ENCODE measurements around the gene FLNB. TPM values are rescaled to one million over a fixed set of nuclear protein-coding genes. Genes with fewer than 3 reads are reported as not detected.

FLNB gene
- total RNA-seq, 1 experiment from 2014 or later, result 315 TPM

DNA sequence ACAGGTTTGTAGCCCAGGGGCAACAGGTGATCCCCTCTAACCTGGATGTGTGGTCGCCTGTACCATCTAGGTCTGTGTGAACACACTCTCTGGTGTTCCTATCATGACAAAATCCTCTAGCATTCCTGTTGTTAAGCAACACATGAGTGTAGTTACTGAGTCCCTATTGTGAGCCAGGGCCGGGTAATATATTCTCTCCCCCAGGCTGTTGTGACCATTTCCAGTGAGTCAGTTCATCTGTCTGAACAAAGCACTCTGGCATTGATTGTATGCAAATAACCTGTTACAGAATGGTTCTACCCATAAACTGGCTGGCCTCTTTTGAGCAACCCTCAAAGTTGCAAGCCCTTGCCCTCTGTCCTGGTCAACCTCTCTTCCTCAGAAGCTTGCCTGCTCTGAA is 2.6 kb upstream of the FLNB start:
- H3K4me3 Mint-ChIP-seq (ENCODE audit: unreplicated experiment), result no peak overlapping the region
- intact Hi-C loops (cut with micrococcal nuclease; ENCODE audit: unreplicated experiment), result loop anchor here (5.0 kb wide), 1 partner anchor 107 kb away; no protein-coding TSS in a partner anchor
- peaks cover 19% of the 10 kb centered on the region for H3K36me3 Mint-ChIP-seq (ENCODE audit: insufficient read depth, unreplicated experiment)
- BruUV-seq (replicated peaks), result no TSS peak
- POLR2A ChIA-PET, result no interaction called here
- no peaks in the 10 kb centered on the region for H3K9me3 Mint-ChIP-seq (ENCODE audit: unreplicated experiment)
- DNase-seq, result peak; percentile 49 to 51
- no peaks in the 10 kb centered on the region for H3K27me3 Mint-ChIP-seq (ENCODE audit: insufficient read depth, unreplicated experiment)
- peaks cover 12% of the 10 kb centered on the region for H3K4me1 Mint-ChIP-seq (ENCODE audit: low read depth, unreplicated experiment)
- CTCF ChIA-PET, result no interaction called here
- peak overlapping the region; percentile 89 for H3K27ac Mint-ChIP-seq (ENCODE audit: unreplicated experiment)
- Histone ChIP-seq H3K36me3 (ENCODE audit: control insufficient read depth, insufficient read depth, low read length) (0 out of 2 replicates have a peak, but pooled peaks cover 2% of the 10 kb centered on the region), H3K4me1 (peaks cover 56% of the 10 kb centered on the region), H3K4me3 (ENCODE audit: low read depth, low read length) (no peak overlapping the region), H3K9me3 (no peaks in the 10 kb centered on the region), H3K27me3 (replicated peaks; ENCODE audit: control insufficient read depth, insufficient read depth, low read length) (no peaks in the 10 kb centered on the region)
- TF ChIP-seq, protein P1, sequence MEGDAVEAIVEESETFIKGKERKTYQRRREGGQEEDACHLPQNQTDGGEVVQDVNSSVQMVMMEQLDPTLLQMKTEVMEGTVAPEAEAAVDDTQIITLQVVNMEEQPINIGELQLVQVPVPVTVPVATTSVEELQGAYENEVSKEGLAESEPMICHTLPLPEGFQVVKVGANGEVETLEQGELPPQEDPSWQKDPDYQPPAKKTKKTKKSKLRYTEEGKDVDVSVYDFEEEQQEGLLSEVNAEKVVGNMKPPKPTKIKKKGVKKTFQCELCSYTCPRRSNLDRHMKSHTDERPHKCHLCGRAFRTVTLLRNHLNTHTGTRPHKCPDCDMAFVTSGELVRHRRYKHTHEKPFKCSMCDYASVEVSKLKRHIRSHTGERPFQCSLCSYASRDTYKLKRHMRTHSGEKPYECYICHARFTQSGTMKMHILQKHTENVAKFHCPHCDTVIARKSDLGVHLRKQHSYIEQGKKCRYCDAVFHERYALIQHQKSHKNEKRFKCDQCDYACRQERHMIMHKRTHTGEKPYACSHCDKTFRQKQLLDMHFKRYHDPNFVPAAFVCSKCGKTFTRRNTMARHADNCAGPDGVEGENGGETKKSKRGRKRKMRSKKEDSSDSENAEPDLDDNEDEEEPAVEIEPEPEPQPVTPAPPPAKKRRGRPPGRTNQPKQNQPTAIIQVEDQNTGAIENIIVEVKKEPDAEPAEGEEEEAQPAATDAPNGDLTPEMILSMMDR (IDR thresholded peaks at IDR 0.05; ENCODE audit: insufficient read depth in 1 of 2, low read depth in 1 of 2, low read length in 1 of 2, severe bottlenecking in 1 of 2, unreplicated experiment in 1 of 2), result no peak

DNA sequence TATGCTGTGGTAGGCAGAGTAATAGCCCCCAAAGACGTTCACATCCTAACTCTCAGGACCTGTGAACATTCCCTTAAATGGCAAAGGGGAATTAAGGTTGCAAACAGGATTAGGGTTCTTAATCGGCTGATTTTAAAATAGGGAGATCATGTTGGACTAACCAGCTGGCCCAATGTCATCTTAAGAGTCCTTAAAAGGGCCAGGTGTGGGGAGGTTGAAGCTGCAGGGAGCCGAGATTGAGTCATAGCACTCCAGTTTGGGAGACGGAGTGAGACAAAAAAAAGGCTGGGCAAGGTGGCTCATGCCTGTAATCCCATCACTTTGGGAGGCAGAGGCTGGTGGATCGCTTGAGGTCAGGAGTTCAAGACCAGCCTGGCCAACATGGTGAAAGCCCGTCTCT is 1.6 kb upstream of the FLNB start:
- no peak for DNase-seq
- H3K27me3 ChIP-seq (replicated peaks; ENCODE audit: control insufficient read depth, insufficient read depth, low read length), result no peaks in the 10 kb centered on the region
- Mint-ChIP-seq H3K4me1 (ENCODE audit: low read depth, unreplicated experiment) (peaks cover 14% of the 10 kb centered on the region), H3K27ac (ENCODE audit: unreplicated experiment) (peak overlapping the region; percentile 63), H3K36me3 (ENCODE audit: insufficient read depth, unreplicated experiment) (peaks cover 29% of the 10 kb centered on the region), H3K27me3 (ENCODE audit: insufficient read depth, unreplicated experiment) (no peaks in the 10 kb centered on the region), H3K9me3 (ENCODE audit: unreplicated experiment) (no peaks in the 10 kb centered on the region), H3K4me3 (ENCODE audit: unreplicated experiment) (no peak overlapping the region)
- no TSS peak for BruUV-seq (replicated peaks)
- POLR2A ChIA-PET, result interaction anchor here (0.6 kb wide), 1 partner anchor 169 kb away, joined by 5 read pairs; no protein-coding TSS in a partner anchor
- H3K9me3 ChIP-seq, result no peaks in the 10 kb centered on the region
- TF ChIP-seq, protein P1 (IDR thresholded peaks at IDR 0.05; ENCODE audit: insufficient read depth in 1 of 2, low read depth in 1 of 2, low read length in 1 of 2, severe bottlenecking in 1 of 2, unreplicated experiment in 1 of 2), result no peak
- no peak overlapping the region for H3K4me3 ChIP-seq (ENCODE audit: low read depth, low read length)
- peaks cover 56% of the 10 kb centered on the region for H3K4me1 ChIP-seq
- intact Hi-C loops (cut with micrococcal nuclease; ENCODE audit: unreplicated experiment), result loop anchor here (5.0 kb wide), 1 partner anchor 106 kb away; no protein-coding TSS in a partner anchor
- CTCF ChIA-PET, result interaction anchor here (2.9 kb wide), 1 partner anchor 44 kb away, joined by 10 read pairs; no protein-coding TSS in a partner anchor
- H3K36me3 ChIP-seq (ENCODE audit: control insufficient read depth, insufficient read depth, low read length), result peaks cover 2% of the 10 kb centered on the region; the same call in 1 of the 2 replicates

DNA sequence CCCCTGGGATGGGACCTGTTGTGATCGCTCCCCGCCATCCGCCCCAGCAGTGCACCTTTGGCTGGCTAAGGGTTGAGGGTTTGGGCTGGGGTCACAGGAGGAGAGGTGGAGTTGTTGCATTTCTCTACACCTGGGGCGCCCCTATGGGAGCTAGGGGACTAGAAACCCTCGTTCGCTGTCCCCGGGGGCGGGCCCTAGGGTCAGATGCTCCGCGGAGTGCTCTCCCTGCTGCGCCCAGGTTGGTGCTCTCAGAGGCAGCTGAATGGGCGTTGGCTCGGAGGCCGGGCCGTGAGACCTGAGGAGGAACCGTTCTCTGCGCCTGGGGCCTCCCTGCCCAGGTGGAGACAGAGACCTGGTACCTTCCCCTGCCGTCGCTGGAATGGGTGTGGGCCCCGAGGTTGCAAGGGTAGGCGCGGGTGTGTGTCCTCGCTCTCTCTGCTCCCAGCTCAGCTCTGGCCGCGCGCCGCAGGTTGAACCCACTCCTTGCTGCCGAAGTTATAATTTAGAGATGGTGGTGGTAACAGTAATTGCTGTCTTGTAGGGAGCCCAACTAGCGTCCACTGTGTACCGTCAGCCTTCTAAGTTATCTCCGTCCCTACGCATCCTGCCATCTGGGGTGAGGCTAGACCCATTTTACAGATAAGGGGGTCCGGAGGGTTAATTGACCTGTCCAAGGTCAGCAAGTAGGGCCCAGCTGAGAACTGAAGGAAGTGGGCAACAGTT is 965 bp downstream of the FLNB start:
- TF ChIP-seq, protein P1 (IDR thresholded peaks at IDR 0.05; ENCODE audit: insufficient read depth in 1 of 2, low read depth in 1 of 2, low read length in 1 of 2, severe bottlenecking in 1 of 2, unreplicated experiment in 1 of 2), result no peak
- Histone ChIP-seq H3K27me3 (replicated peaks; ENCODE audit: control insufficient read depth, insufficient read depth, low read length) (no peaks in the 10 kb centered on the region), H3K4me1 (peaks cover 64% of the 10 kb centered on the region), H3K4me3 (ENCODE audit: low read depth, low read length) (peak overlapping the region; percentile 100), H3K36me3 (ENCODE audit: control insufficient read depth, insufficient read depth, low read length) (peaks cover 2% of the 10 kb centered on the region; the same call in 1 of the 2 replicates), H3K9me3 (no peaks in the 10 kb centered on the region)
- ChIA-PET CTCF (interaction anchor here (0.6 to 2.9 kb wide), 4 partner anchors 10 to 300 kb away, joined by 3 to 10 read pairs (median 4); no protein-coding TSS in a partner anchor), POLR2A (interaction anchor here (0.5 to 0.9 kb wide), 3 partner anchors 12 to 95 kb away, joined by 3 read pairs; no protein-coding TSS in a partner anchor)
- Mint-ChIP-seq H3K4me3 (ENCODE audit: unreplicated experiment) (peak overlapping the region; percentile 90), H3K36me3 (ENCODE audit: insufficient read depth, unreplicated experiment) (peaks cover 43% of the 10 kb centered on the region), H3K27me3 (ENCODE audit: insufficient read depth, unreplicated experiment) (no peaks in the 10 kb centered on the region), H3K9me3 (ENCODE audit: unreplicated experiment) (no peaks in the 10 kb centered on the region), H3K4me1 (ENCODE audit: low read depth, unreplicated experiment) (peaks cover 25% of the 10 kb centered on the region), H3K27ac (ENCODE audit: unreplicated experiment) (peak overlapping the region; percentile 63)
- intact Hi-C loops (cut with micrococcal nuclease; ENCODE audit: unreplicated experiment), result loop anchor here (2.0 to 5.0 kb wide), 3 partner anchors 50 to 166 kb away; no protein-coding TSS in a partner anchor
- DNase-seq, result peak in 1 of 2 experiments; percentile 29
- no TSS peak for BruUV-seq (replicated peaks)

Data from Caco-2 (cell line).